H1 (cell line): ENCODE results near the gene NR2E1. TPM values are rescaled to one million over a fixed set of nuclear protein-coding genes. Genes with fewer than 3 reads are reported as not detected.

Source experiments
- CTCF ChIA-PET: fragments of 300-600 bp; sonication (Branson Sonifier 250); formaldehyde crosslinking; loops from one replicate; lab custom pipeline; 2021; ENCODE audit not compliant: partially characterized antibody; lab: Charles Lee
- POLR2A ChIA-PET: fragments of 300-600 bp; sonication (Branson Sonifier 250); formaldehyde crosslinking; loops from one replicate; lab custom pipeline; 2021; ENCODE audit warnings: inconsistent platforms; ENCODE audit not compliant: partially characterized antibody; lab: Charles Lee
- DNase-seq, 2 experiments: peaks; one replicate each; pipeline versions ENCODE4 v3.0.0 to v3.0.0-alpha.2; 2010 to 2022; ENCODE audit warnings: low spot score in 2 of 2, low read depth in 1 of 2, mixed read lengths in 1 of 2
- FAIRE-seq: peaks from 2 replicates; lab custom pipeline; 2011; peaks lifted over from hg19 to GRCh38; lab: Jason Lieb, UNC
- H2AFZ ChIP-seq: 2 replicates; pipeline ENCODE4 v1.8.1; 2012; ENCODE audit warnings: low read length, inconsistent platforms
- H2AK5ac ChIP-seq: 2 replicates; pipeline ENCODE4 v1.6.1; 2013; ENCODE audit warnings: low read depth, low read length
- H2BK120ac ChIP-seq: replicated peaks from 2 replicates; pipeline ENCODE3; 2013; ENCODE audit warnings: low read depth, low read length, inconsistent platforms
- H2BK12ac ChIP-seq: 2 replicates; pipeline ENCODE4 v1.6.1; 2013; ENCODE audit warnings: low read depth, low read length
- H2BK15ac ChIP-seq: 2 replicates; pipeline ENCODE4 v1.6.1; 2013; ENCODE audit warnings: low read length
- H2BK20ac ChIP-seq: 2 replicates; pipeline ENCODE4 v1.6.1; 2013; ENCODE audit warnings: low read length
- H2BK5ac ChIP-seq: 2 replicates; pipeline ENCODE4 v1.6.1; 2013; ENCODE audit warnings: low read depth, low read length
- H3K14ac ChIP-seq: 2 replicates; pipeline ENCODE4 v1.6.1; 2013; ENCODE audit warnings: inconsistent platforms; ENCODE audit not compliant: insufficient read length
- H3K18ac ChIP-seq: 2 replicates; pipeline ENCODE4 v1.6.1; 2013; ENCODE audit warnings: low read length; ENCODE audit errors: extremely low read depth
- H3K23ac ChIP-seq: 2 replicates; pipeline ENCODE4 v1.6.1; 2013; ENCODE audit warnings: inconsistent platforms; ENCODE audit not compliant: insufficient read length
- H3K23me2 ChIP-seq: 2 replicates; pipeline ENCODE4 v1.6.1; 2013; ENCODE audit warnings: low read depth, low read length
- H3K27ac ChIP-seq: 2 replicates; pipeline ENCODE4 v1.6.1; 2011; ENCODE audit warnings: low read depth, low read length, inconsistent platforms
- H3K27me3 ChIP-seq, 4 experiments: replicated peaks in 1 of 4; 1 replicate in 1 of 4; 2 replicates in 3 of 4; pipeline versions ENCODE4 v1.6.1 to v1.8.1; 2011 to 2013; ENCODE audit warnings: low read length in 3 of 4, mild to moderate bottlenecking in 3 of 4, inconsistent platforms in 2 of 4, mixed read lengths in 2 of 4, moderate library complexity in 1 of 4; ENCODE audit not compliant: control insufficient read depth in 3 of 4, insufficient read depth in 3 of 4; ENCODE audit errors: extremely low read depth in 1 of 4
- H3K36me3 ChIP-seq, 4 experiments: 2 replicates each; pipeline versions ENCODE4 v1.6.1 to v1.8.1; 2011 to 2013; ENCODE audit warnings: mild to moderate bottlenecking in 4 of 4, low read length in 3 of 4, moderate library complexity in 2 of 4, control low read depth in 1 of 4, inconsistent platforms in 1 of 4; ENCODE audit not compliant: insufficient read depth in 4 of 4, control insufficient read depth in 2 of 4
- H3K4ac ChIP-seq: replicated peaks from 2 replicates; pipeline ENCODE3; 2013; ENCODE audit warnings: low read length, low read depth, mixed read lengths, inconsistent platforms; ENCODE audit not compliant: insufficient read length
- H3K4me1 ChIP-seq, 4 experiments: replicated peaks in 1 of 4; 1 replicate in 1 of 4; 2 replicates in 3 of 4; pipeline versions ENCODE4 v1.6.1 to v1.8.1; 2011 to 2013; ENCODE audit warnings: low read length in 3 of 4, inconsistent platforms in 2 of 4, mixed read lengths in 1 of 4; ENCODE audit not compliant: insufficient read depth in 4 of 4, control insufficient read depth in 3 of 4
- H3K4me2 ChIP-seq, 2 experiments: 2 replicates each; pipeline versions ENCODE4 v1.6.1 to v1.8.1; 2011 to 2013; ENCODE audit warnings: low read depth in 2 of 2, low read length in 2 of 2, control low read depth in 1 of 2, inconsistent platforms in 1 of 2, mild to moderate bottlenecking in 1 of 2; ENCODE audit not compliant: insufficient read depth in 1 of 2
- H3K4me3 ChIP-seq, 4 experiments: fragments of 200-600, 300-600 bp in 1 of 4; sonication (generic), shearing (Covaris generic), sonication (Bioruptor Twin) in 1 of 4; 2 replicates each; pipeline versions ENCODE4 v1.5.1 to v1.8.1; 2011 to 2016; ENCODE audit warnings: low read length in 4 of 4, low read depth in 3 of 4, control low read depth in 2 of 4, inconsistent platforms in 2 of 4, mild to moderate bottlenecking in 2 of 4, mixed read lengths in 1 of 4, moderate library complexity in 1 of 4; ENCODE audit not compliant: insufficient read depth in 2 of 4; ENCODE audit errors: extremely low read depth in 1 of 4
- H3K56ac ChIP-seq: replicated peaks from 2 replicates; pipeline ENCODE3; 2013; ENCODE audit warnings: low read depth, mild to moderate bottlenecking, mixed read lengths, low read length, inconsistent platforms; ENCODE audit not compliant: insufficient read length
- H3K79me1 ChIP-seq: 2 replicates; pipeline ENCODE4 v1.6.1; 2013; ENCODE audit warnings: low read depth, low read length, control low read depth
- H3K79me2 ChIP-seq, 2 experiments: 2 replicates each; pipeline versions ENCODE4 v1.6.1 to v1.8.1; 2012 to 2013; ENCODE audit warnings: low read length in 2 of 2, mild to moderate bottlenecking in 2 of 2, inconsistent platforms in 1 of 2; ENCODE audit not compliant: insufficient read depth in 2 of 2, control insufficient read depth in 1 of 2
- H3K9ac ChIP-seq, 4 experiments: replicated peaks in 1 of 4; 1 replicate in 1 of 4; 2 replicates in 3 of 4; pipeline versions ENCODE4 v1.6.1 to v1.8.1; 2011 to 2013; ENCODE audit warnings: low read depth in 3 of 4, low read length in 3 of 4, control low read depth in 2 of 4, mild to moderate bottlenecking in 2 of 4, moderate library complexity in 2 of 4, inconsistent platforms in 1 of 4; ENCODE audit errors: extremely low read depth in 1 of 4
- H3K9me3 ChIP-seq, 2 experiments: 2 replicates each; pipeline versions ENCODE4 v1.6.1 to v1.8.1; 2012 to 2013; ENCODE audit warnings: mild to moderate bottlenecking in 2 of 2, moderate library complexity in 2 of 2, control low read depth in 1 of 2, inconsistent platforms in 1 of 2, low read depth in 1 of 2, low read length in 1 of 2, mixed read lengths in 1 of 2; ENCODE audit not compliant: insufficient read depth in 2 of 2
- H4K20me1 ChIP-seq, 2 experiments: replicated peaks in 1 of 2; 2 replicates each; pipeline versions ENCODE3 to v1.8.1; 2011 to 2013; ENCODE audit warnings: inconsistent platforms in 2 of 2, low read length in 2 of 2, mild to moderate bottlenecking in 1 of 2; ENCODE audit not compliant: insufficient read depth in 2 of 2, control insufficient read depth in 1 of 2
- H4K5ac ChIP-seq: 2 replicates; pipeline ENCODE4 v1.6.1; 2013; ENCODE audit warnings: low read length, low read depth, mixed read lengths, inconsistent platforms; ENCODE audit not compliant: insufficient read length
- H4K8ac ChIP-seq: 2 replicates; pipeline ENCODE4 v1.8.0; 2013; ENCODE audit warnings: mild to moderate bottlenecking, moderate library complexity, low read length, inconsistent platforms; ENCODE audit not compliant: insufficient read depth; ENCODE audit errors: extremely low read depth
- H4K91ac ChIP-seq: replicated peaks from 2 replicates; pipeline ENCODE3; 2013; ENCODE audit warnings: low read length, mixed read lengths, inconsistent platforms; ENCODE audit not compliant: insufficient read length
- BCL11A ChIP-seq, 2 experiments: IDR thresholded peaks; one replicate each; pipeline ENCODE4 v1.6.1; 2011; ENCODE audit warnings: low read depth in 2 of 2, low read length in 2 of 2, mild to moderate bottlenecking in 2 of 2
- NRF1 ChIP-seq: IDR thresholded peaks from 2 replicates; pipeline ENCODE4 v1.6.1; 2011; ENCODE audit warnings: mild to moderate bottlenecking, low read depth, low read length, improper control_type of control experiment
- SAP30 ChIP-seq: fragments of 300-600 bp; sonication (generic); IDR thresholded peaks from 2 replicates; pipeline ENCODE4 v1.7.1; 2012; ENCODE audit warnings: low read length, moderate library complexity, mild to moderate bottlenecking, inconsistent platforms; ENCODE audit not compliant: insufficient read depth, insufficient replicate concordance
- SIRT6 ChIP-seq: IDR thresholded peaks from one replicate; pipeline ENCODE4 v1.7.1; 2012; ENCODE audit warnings: low read length, inconsistent platforms
- SP2 ChIP-seq: IDR thresholded peaks from 2 replicates; pipeline ENCODE4 v1.6.1; 2012; ENCODE audit warnings: mild to moderate bottlenecking, low read length, inconsistent platforms
- TAF7 ChIP-seq: optimal IDR thresholded peaks from 2 replicates; pipeline ENCODE3; 2011; ENCODE audit warnings: low read depth, mild to moderate bottlenecking, inconsistent platforms, low read length, moderate library complexity, borderline replicate concordance
- TEAD4 ChIP-seq: IDR thresholded peaks from 2 replicates; pipeline ENCODE4 v1.6.1; 2012; ENCODE audit warnings: low read depth, low read length, inconsistent platforms, mixed read lengths
- YY1 ChIP-seq: IDR thresholded peaks from 2 replicates; pipeline ENCODE4 v1.6.1; 2011; ENCODE audit warnings: low read depth, mild to moderate bottlenecking, low read length
- ZNF274 ChIP-seq: IDR thresholded peaks from 2 replicates; pipeline ENCODE4 v1.7.0; 2012; ENCODE audit warnings: low read length, borderline replicate concordance; ENCODE audit errors: extremely low read depth
- WGBS, 2 experiments: shearing (Covaris generic) in 1 of 2; methylation state at CpG; one replicate each; pipeline versions ENCODE4 v1.1.6 to v1.1.7; 2013 to 2015; ENCODE audit warnings: low lambda C conversion rate in 2 of 2, mixed read lengths in 2 of 2, inconsistent platforms in 1 of 2, low coverage in 1 of 2, missing lambda C conversion rate in 1 of 2; ENCODE audit not compliant: insufficient replicate concordance in 2 of 2, insufficient coverage in 1 of 2, insufficient read length in 1 of 2; ENCODE audit errors: extremely low coverage in 1 of 2, missing lambda C conversion rate in 1 of 2; 5-methylcytosine and 5-hydroxymethylcytosine counted together
- polyA plus RNA-seq, 7 experiments: library from polyadenylated mRNA; depleted of rRNA in 3 of 7; stranded (reverse) in 5 of 7; unstranded in 2 of 7; fragments of >200 nt in 5 of 7; fragments of 200-250 nt in 2 of 7; gene quantifications; 1 replicate in 5 of 7; 2 replicates in 1 of 7; 4 replicates in 1 of 7; pipeline versions ENCODE4 v1.2.1 to v1.2.3, GENCODE V29; 2011 to 2013; ENCODE audit warnings: missing spikeins in 2 of 7, mixed read lengths in 2 of 7
- total RNA-seq: library from RNA; stranded (reverse); fragmentation: NEBNext Ultra II Directional; extraction: Animal tissue kit (Norgen Biotek cat#: 25700); gene quantifications from 2 replicates; pipeline ENCODE4 v1.2.1, GENCODE V29; 2021

The NR2E1 gene
- total and polyA plus RNA-seq, 2 of the 8 experiments (the other 6 are each of a cell fraction or from before 2014, with no cell fraction given), result not detected

DNA sequence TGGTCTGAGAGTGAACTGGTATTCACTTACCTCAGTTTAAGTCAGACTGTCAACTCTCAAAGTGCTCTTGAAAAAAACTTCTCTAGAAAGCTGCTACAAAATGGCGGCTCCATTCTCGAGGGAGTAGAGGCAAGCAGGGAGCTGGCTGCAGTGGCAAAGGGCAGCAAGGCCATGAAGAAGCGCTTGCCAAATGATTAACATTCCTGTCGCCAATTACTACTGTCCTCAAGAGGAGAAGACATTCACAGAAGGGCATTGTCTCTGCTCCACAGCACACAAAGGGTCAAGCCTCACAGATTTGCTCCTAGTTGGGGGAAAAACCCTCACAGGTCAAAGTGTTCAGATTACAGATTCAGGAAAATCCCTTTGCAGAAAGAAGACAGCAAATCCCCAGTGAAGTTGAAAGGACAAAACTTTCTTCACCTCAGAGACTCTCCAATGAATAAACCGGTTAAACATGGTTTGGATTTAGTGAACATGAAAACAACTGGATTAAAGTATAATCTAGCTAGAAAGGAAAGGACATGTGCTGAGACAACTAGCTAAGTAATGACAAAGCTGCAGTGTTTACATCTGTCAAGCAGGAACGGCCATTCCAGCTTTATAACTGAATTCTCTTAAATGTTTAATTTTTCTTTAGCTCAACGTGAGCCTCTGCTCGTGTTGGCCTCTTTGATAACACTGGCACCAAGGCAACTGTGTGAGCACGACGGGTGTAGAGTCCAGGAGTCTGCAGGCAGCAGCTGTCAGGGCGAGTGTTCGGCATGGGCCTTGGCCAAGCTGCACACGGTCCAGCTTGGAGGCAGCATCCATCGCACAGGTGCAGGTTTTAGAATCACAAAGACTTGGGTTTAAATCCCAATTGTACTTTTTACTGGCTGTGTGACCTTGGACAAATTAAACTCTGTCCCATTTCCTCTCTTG lies 37.6 kb downstream of the NR2E1 start:
- Histone ChIP-seq H3K4me1 (peaks cover 0 to 3% (median 0%) of the 10 kb centered on the region in 4 experiments; a peak in 1 of 7 replicates), H3K79me2 (no peaks in the 10 kb centered on the region), H2BK15ac (no peak overlapping the region), H2AK5ac (no peak overlapping the region), H3K4ac (no peak overlapping the region), H3K4me3 (no peak overlapping the region), H2AFZ (no peak overlapping the region), H3K23me2 (no peaks in the 10 kb centered on the region), H2BK12ac (no peak overlapping the region), H3K56ac (no peak overlapping the region), H4K20me1 (peaks cover 0 to 2% of the 10 kb centered on the region in 2 experiments), H3K79me1 (no peaks in the 10 kb centered on the region), H3K27me3 (no peaks in the 10 kb centered on the region), H3K14ac (no peak overlapping the region), H3K36me3 (no peaks in the 10 kb centered on the region), H3K9me3 (no peaks in the 10 kb centered on the region), H2BK5ac (no peak overlapping the region), H3K9ac (no peak overlapping the region), H2BK20ac (no peak overlapping the region), H4K8ac (no peak overlapping the region), H4K91ac (no peak overlapping the region), H2BK120ac (no peak overlapping the region), H4K5ac (no peak overlapping the region), H3K4me2 (no peak overlapping the region), H3K23ac (no peak overlapping the region), H3K27ac (no peak overlapping the region), H3K18ac (no peak overlapping the region; the same call in 1 of the 2 replicates)
- ChIA-PET CTCF (interaction anchor here (1.7 kb wide), 1 partner anchor 35 kb away, joined by 3 read pairs; no protein-coding TSS in a partner anchor), POLR2A (no interaction called here)
- TF ChIP-seq NRF1, result no peak
- no peak for TF ChIP-seq SIRT6
- no peak for TF ChIP-seq TAF7
- TF ChIP-seq ZNF274, result no peak
- TF ChIP-seq SAP30, result no peak
- TF ChIP-seq SP2, result no peak
- no peak for TF ChIP-seq BCL11A (IDR thresholded peaks at IDR 0.05; ENCODE audit: low read depth in 2 of 2, low read length in 2 of 2)
- TF ChIP-seq YY1, result peak; percentile 76
- TF ChIP-seq TEAD4, result 0 out of 2 replicates have a peak, but pooled peaks have one; percentile 16
- no peak for FAIRE-seq
- no peak for DNase-seq
- WGBS, 2 experiments, result 90% methylated on average over 14 of the region's 14 CpGs; no CpG with 5 or more reads in 1 of the 2 experiments
